A549 (cell line): ENCODE data around the gene MYOD1.

Experiments
- EP300 ChIP-seq, 2 experiments: fragments of >200 bp; sonication (Bioruptor Twin); formaldehyde crosslinking; IDR thresholded peaks; 2 replicates in 1 of 2; 3 replicates in 1 of 2; pipeline ENCODE4 v1.6.1; 2016 to 2017
- FOSL2 ChIP-seq, 2 experiments: fragments of 450-650 bp in 1 of 2; fragments of >200 bp in 1 of 2; sonication (Bioruptor Twin) in 1 of 2; formaldehyde crosslinking; IDR thresholded peaks; 2 replicates each; pipeline versions ENCODE4 v1.5.0 to v1.6.1; 2016 to 2020; ENCODE audit warnings: mild to moderate bottlenecking in 1 of 2, moderate library complexity in 1 of 2
- JUN ChIP-seq, 2 experiments: fragments of >200 bp; sonication (Bioruptor Twin); formaldehyde crosslinking; IDR thresholded peaks; 2 replicates in 1 of 2; 3 replicates in 1 of 2; pipeline ENCODE4 v1.6.1; 2016 to 2017
- KDM1A ChIP-seq: fragments of 200-600 bp; sonication (generic); IDR thresholded peaks from 2 replicates; pipeline ENCODE4 v1.6.1; 2016; ENCODE audit warnings: low read depth, mild to moderate bottlenecking
- POLR2A ChIP-seq: IDR thresholded peaks from 2 replicates; pipeline ENCODE4 v1.6.1; 2012; ENCODE audit warnings: mild to moderate bottlenecking, low read length
- RAD21 ChIP-seq, 2 experiments: fragments of >200 bp in 1 of 2; sonication (Bioruptor Twin) in 1 of 2; formaldehyde crosslinking in 1 of 2; IDR thresholded peaks in 1 of 2; conservative IDR thresholded peaks in 1 of 2; 2 replicates in 1 of 2; 3 replicates in 1 of 2; pipeline ENCODE4 v1.6.1; 2012 to 2018; ENCODE audit warnings: inconsistent platforms in 1 of 2
- RFX5 ChIP-seq: fragments of 450-650 bp; IDR thresholded peaks from 2 replicates; pipeline ENCODE4 v1.7.1; 2014; ENCODE audit warnings: antibody characterized with exemption, mild to moderate bottlenecking, moderate library complexity
- ZFP36 ChIP-seq: fragments of 450-650 bp; IDR thresholded peaks from 2 replicates; pipeline ENCODE4 v1.6.1; 2014; ENCODE audit warnings: borderline replicate concordance; ENCODE audit not compliant: partially characterized antibody
- TF ChIP-seq, protein P1 (sequence below): fragments of >200 bp; sonication (Bioruptor Twin); formaldehyde crosslinking; IDR thresholded peaks from 3 replicates; pipeline ENCODE4 v1.5.1; 2016
- TF ChIP-seq, protein P2 (sequence below): fragments of 250-450 bp; sonication (Bioruptor Pico); IDR thresholded peaks from 2 replicates; pipeline ENCODE4 v1.5.0; 2021; ENCODE audit warnings: mild to moderate bottlenecking, moderate library complexity, borderline replicate concordance
- TF ChIP-seq, protein P3 (sequence below): IDR thresholded peaks from 2 replicates; pipeline ENCODE4 v1.6.1; 2012
- TF ChIP-seq, protein P4 (sequence below): fragments of 150-350 bp; IDR thresholded peaks from 2 replicates; pipeline ENCODE4 v1.6.1; 2014; ENCODE audit warnings: low read depth, mild to moderate bottlenecking, low read length

DNA sequence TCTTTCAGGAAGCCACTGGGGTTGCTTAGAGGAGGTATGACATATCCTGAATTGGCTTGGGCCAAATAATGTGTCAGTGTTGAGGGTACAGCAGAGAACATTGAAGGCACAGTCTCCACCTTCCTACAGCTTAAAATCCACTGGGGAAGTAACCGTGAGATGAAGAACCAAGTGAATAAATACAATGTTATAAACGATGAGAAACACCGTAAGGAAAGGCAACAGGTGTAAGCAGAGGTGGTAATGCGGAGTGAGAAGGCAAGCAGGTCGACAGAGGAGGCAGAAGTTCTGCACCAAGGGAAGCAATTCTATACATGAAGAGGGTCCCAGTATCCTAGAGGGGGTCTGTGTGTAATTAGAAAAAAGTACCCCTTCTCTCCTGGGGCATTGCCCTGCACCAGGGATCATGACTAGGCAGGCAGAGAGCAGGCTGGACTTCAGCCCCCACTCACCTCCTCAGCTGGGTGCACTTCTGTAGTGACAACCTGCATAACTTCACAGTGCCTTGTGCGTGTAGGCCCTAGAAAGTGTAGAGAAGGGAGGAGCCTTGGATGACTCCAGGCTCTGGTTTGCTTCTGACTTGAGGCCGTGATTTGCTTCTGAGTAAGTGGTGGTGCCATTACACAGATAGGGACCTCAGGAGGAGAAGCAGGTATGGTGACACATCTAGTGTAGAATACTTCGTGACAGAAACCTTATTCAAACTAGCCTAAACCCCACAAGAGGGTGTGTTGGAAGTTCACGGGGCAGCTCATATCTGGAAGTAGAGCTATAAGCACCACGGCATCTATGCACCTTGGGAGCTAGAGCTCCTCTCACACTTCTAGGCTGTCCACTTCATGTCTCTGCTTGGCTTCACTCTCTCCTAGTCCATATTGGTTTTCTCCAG lies 4.9 kb downstream of the MYOD1 start:
- no peak for TF ChIP-seq FOSL2 (IDR thresholded peaks at IDR 0.05)
- no peak for TF ChIP-seq FOSL2 (CRISPR knock-in tag; IDR thresholded peaks at IDR 0.05)
- TF ChIP-seq, protein P1, sequence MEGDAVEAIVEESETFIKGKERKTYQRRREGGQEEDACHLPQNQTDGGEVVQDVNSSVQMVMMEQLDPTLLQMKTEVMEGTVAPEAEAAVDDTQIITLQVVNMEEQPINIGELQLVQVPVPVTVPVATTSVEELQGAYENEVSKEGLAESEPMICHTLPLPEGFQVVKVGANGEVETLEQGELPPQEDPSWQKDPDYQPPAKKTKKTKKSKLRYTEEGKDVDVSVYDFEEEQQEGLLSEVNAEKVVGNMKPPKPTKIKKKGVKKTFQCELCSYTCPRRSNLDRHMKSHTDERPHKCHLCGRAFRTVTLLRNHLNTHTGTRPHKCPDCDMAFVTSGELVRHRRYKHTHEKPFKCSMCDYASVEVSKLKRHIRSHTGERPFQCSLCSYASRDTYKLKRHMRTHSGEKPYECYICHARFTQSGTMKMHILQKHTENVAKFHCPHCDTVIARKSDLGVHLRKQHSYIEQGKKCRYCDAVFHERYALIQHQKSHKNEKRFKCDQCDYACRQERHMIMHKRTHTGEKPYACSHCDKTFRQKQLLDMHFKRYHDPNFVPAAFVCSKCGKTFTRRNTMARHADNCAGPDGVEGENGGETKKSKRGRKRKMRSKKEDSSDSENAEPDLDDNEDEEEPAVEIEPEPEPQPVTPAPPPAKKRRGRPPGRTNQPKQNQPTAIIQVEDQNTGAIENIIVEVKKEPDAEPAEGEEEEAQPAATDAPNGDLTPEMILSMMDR, result no peak
- TF ChIP-seq, protein P2, sequence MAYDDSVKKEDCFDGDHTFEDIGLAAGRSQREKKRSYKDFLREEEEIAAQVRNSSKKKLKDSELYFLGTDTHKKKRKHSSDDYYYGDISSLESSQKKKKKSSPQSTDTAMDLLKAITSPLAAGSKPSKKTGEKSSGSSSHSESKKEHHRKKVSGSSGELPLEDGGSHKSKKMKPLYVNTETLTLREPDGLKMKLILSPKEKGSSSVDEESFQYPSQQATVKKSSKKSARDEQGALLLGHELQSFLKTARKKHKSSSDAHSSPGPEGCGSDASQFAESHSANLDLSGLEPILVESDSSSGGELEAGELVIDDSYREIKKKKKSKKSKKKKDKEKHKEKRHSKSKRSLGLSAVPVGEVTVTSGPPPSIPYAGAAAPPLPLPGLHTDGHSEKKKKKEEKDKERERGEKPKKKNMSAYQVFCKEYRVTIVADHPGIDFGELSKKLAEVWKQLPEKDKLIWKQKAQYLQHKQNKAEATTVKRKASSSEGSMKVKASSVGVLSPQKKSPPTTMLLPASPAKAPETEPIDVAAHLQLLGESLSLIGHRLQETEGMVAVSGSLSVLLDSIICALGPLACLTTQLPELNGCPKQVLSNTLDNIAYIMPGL (CRISPR knock-in tag), result no peak
- TF ChIP-seq POLR2A, result no peak
- TF ChIP-seq, protein P3, sequence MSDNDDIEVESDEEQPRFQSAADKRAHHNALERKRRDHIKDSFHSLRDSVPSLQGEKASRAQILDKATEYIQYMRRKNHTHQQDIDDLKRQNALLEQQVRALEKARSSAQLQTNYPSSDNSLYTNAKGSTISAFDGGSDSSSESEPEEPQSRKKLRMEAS, result no peak
- TF ChIP-seq RFX5, result no peak
- TF ChIP-seq, protein P4, sequence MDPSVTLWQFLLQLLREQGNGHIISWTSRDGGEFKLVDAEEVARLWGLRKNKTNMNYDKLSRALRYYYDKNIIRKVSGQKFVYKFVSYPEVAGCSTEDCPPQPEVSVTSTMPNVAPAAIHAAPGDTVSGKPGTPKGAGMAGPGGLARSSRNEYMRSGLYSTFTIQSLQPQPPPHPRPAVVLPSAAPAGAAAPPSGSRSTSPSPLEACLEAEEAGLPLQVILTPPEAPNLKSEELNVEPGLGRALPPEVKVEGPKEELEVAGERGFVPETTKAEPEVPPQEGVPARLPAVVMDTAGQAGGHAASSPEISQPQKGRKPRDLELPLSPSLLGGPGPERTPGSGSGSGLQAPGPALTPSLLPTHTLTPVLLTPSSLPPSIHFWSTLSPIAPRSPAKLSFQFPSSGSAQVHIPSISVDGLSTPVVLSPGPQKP, result no peak
- no peak for TF ChIP-seq KDM1A
- no peak for TF ChIP-seq RAD21 (conservative IDR thresholded peaks at IDR 0.05 in 1 of 2, IDR thresholded peaks at IDR 0.05 in 1 of 2)
- TF ChIP-seq EP300 (IDR thresholded peaks at IDR 0.05), result no peak
- TF ChIP-seq ZFP36, result no peak
- TF ChIP-seq JUN (IDR thresholded peaks at IDR 0.05), result no peak
